ENCODE measurements around the gene ERC1. TPM values are rescaled to one million over a fixed set of nuclear protein-coding genes. Genes with fewer than 3 reads are reported as not detected.

The ERC1 gene
- total and polyA plus RNA-seq, 7 donors: 4.0 to 35.6 (median 29.4) TPM

- H3K4me3 ChIP-seq: no peak overlapping the region
- H3K4me1 ChIP-seq: peaks cover 8% of the 10 kb centered on the region
- TF ChIP-seq CTCF (IDR thresholded peaks at IDR 0.05): no peak
- no peaks in the 10 kb centered on the region for H3K36me3 ChIP-seq (ENCODE audit: insufficient read depth in 1 of 2, low read depth in 1 of 2)
- no peak overlapping the region for H3K27ac ChIP-seq
- H3K9me3 ChIP-seq: peaks cover 11% of the 10 kb centered on the region
- ATAC-seq: no peak
- H3K27me3 ChIP-seq (ENCODE audit: insufficient read depth in 3 of 3, low read length in 2 of 3): no peaks in the 10 kb centered on the region
- DNase-seq: no peak
- 75 to 88% (median 81%) methylated on average over 4 of the region's 4 CpGs for WGBS, 3 donors
- intact Hi-C loops (cut with DNase I): no loop called here
These were observed 433.8 kb downstream of the ERC1 start for GRCh38 chr12:1424674-1425395.

- Histone ChIP-seq H3K27ac (no peak overlapping the region), H3K36me3 (ENCODE audit: insufficient read depth in 1 of 2, low read depth in 1 of 2) (no peaks in the 10 kb centered on the region), H3K4me3 (no peak overlapping the region), H3K9me3 (peaks cover 11% of the 10 kb centered on the region), H3K27me3 (ENCODE audit: insufficient read depth in 3 of 3, low read length in 2 of 3) (no peaks in the 10 kb centered on the region), H3K4me1 (peaks cover 8% of the 10 kb centered on the region)
- 94 to 97% (median 96%) methylated on average over 3 of the region's 3 CpGs for WGBS, 3 donors
- DNase-seq (no peak), ATAC-seq (no peak)
- intact Hi-C loops (cut with DNase I): no loop called here
- TF ChIP-seq CTCF (IDR thresholded peaks at IDR 0.05): no peak
These were observed 434.3 kb downstream of the ERC1 start for GRCh38 chr12:1425396-1425729.

GRCh38 chr12:1428671-1429070 lies 437.6 kb downstream of the ERC1 start:
- Histone ChIP-seq H3K9me3 (no peaks in the 10 kb centered on the region), H3K36me3 (ENCODE audit: insufficient read depth in 1 of 2, low read depth in 1 of 2) (no peaks in the 10 kb centered on the region), H3K27ac (no peak overlapping the region), H3K4me3 (no peak overlapping the region), H3K4me1 (peaks cover 6% of the 10 kb centered on the region), H3K27me3 (ENCODE audit: insufficient read depth in 3 of 3, low read length in 2 of 3) (no peaks in the 10 kb centered on the region)
- DNase-seq: no peak
- 88 to 93% (median 91%) methylated on average over 5 of the region's 5 CpGs for WGBS, 3 donors
- intact Hi-C loops (cut with DNase I): no loop called here
- no peak for ATAC-seq
- TF ChIP-seq CTCF (IDR thresholded peaks at IDR 0.05): no peak

- 76 to 90% (median 80%) methylated on average over 4 of the region's 4 CpGs for WGBS, 3 donors
- Histone ChIP-seq H3K27me3 (ENCODE audit: insufficient read depth in 3 of 3, low read length in 2 of 3) (no peaks in the 10 kb centered on the region), H3K4me3 (no peak overlapping the region), H3K36me3 (ENCODE audit: insufficient read depth in 1 of 2, low read depth in 1 of 2) (no peaks in the 10 kb centered on the region), H3K27ac (no peak overlapping the region), H3K4me1 (no peaks in the 10 kb centered on the region), H3K9me3 (no peaks in the 10 kb centered on the region)
- ATAC-seq (peak in 3 of 4 donors; percentile 56 to 79 (median 64)), DNase-seq (no peak)
- TF ChIP-seq CTCF (IDR thresholded peaks at IDR 0.05): no peak
- intact Hi-C loops (cut with DNase I): no loop called here
These were observed 439.0 kb downstream of the ERC1 start for GRCh38 chr12:1429980-1430379.
